Hematopoietic multipotent progenitor cell (in vitro differentiated cells): ENCODE results near the gene VWA5B2. TPM values are rescaled to one million over a fixed set of nuclear protein-coding genes. Genes with fewer than 3 reads are reported as not detected.
"Not testable (repeated sequence)": the region's sequence is repeated elsewhere in the genome, so short reads cannot be mapped to it uniquely, and the experiment has no call there.

ENCODE experiments used
- DNase-seq, 3 donors: peaks; one replicate each; pipeline ENCODE4 v3.0.0-alpha.2; 2011 to 2015; ENCODE audit warnings: low read depth in 2 of 3, low spot score in 2 of 3
- small RNA-seq: library from RNA; depleted of rRNA; stranded (forward); fragments of <200 nt; gene quantifications from one replicate; pipeline ENCODE3, GENCODE V24; 2012
- total RNA-seq: library from RNA; depleted of rRNA; stranded (reverse); fragments of >200 nt; gene quantifications from one replicate; pipeline ENCODE4 v1.2.3, GENCODE V29; 2012

VWA5B2 gene
- total RNA-seq, 1 donor, result under 0.01 TPM

DNA sequence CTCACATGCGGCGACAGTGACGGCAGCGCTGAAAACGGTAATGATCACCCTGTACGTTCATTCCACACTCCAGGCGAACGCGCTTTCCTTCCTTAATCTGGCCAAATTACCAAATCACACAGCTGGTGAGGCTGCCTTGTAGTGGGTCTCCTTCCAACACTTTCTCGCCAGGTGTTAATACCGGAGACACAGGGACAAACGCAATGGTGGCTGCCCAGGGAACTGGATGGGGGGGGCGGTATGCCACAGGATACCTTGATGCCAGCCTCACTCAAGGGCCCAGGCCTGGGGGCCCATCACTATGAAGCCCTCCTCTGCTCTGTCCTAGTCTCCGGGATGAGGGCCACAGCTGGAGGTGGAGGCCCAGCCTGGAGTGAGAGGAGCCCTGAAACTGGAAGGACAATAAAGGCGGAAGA lies 33.4 kb downstream of the VWA5B2 start:
- DNase-seq, result no peak

DNA sequence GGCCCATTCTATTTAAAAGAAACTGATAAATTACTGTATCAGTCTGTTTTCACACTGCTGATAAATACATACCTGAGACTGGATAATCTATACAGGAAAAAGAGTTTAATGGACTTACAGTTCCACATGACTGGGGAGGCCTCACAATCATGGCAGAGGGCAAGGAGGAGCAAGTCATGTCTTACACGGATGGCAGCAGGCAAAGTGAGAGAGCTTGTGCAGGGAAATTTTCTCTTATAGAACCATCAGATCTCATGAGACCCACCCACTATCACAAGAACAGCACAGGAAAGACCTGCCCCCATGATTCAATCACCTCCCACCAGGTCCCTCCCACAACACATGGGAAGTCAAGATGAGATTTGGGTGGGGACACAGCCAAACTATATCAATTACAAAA lies 37.9 kb downstream of the VWA5B2 start:
- DNase-seq, result not testable (repeated sequence)

DNA sequence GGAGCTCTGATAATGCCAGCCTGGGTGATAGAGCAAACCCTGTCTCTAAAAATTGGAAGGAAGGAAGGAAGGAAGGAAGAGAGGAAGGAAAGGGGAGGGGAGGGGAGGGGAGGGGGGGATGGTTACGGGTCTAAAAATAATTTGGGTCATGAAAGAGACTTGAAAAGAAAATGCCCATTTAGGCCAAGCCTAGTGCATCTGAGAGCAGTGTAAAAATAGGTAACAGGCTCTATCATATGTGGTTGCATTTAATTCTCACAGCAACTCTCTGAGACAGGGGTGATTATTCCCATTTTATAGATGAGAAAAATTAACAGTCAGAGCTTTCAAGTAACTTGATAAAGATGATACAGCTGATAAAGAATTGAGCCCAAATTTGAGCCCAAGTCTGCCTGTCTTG lies 42.9 kb downstream of the VWA5B2 start:
- no peak for DNase-seq

DNA sequence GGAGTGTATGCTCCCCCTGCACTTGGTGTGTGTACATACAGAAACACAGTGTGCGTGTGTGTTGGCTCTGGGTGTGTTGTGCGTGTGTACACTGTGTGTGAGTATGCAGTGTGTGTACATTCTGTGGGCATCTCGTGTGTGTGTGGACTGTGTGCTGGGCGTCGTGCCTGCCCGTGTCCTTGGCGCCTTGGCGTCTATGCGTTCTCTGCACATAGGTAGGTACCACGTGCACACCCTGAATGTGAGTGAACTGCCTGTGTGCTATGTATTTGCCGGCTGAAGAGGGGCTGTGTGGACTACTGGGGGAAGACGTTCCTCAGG lies 46.0 kb downstream of the VWA5B2 start:
- DNase-seq, result no peak

DNA sequence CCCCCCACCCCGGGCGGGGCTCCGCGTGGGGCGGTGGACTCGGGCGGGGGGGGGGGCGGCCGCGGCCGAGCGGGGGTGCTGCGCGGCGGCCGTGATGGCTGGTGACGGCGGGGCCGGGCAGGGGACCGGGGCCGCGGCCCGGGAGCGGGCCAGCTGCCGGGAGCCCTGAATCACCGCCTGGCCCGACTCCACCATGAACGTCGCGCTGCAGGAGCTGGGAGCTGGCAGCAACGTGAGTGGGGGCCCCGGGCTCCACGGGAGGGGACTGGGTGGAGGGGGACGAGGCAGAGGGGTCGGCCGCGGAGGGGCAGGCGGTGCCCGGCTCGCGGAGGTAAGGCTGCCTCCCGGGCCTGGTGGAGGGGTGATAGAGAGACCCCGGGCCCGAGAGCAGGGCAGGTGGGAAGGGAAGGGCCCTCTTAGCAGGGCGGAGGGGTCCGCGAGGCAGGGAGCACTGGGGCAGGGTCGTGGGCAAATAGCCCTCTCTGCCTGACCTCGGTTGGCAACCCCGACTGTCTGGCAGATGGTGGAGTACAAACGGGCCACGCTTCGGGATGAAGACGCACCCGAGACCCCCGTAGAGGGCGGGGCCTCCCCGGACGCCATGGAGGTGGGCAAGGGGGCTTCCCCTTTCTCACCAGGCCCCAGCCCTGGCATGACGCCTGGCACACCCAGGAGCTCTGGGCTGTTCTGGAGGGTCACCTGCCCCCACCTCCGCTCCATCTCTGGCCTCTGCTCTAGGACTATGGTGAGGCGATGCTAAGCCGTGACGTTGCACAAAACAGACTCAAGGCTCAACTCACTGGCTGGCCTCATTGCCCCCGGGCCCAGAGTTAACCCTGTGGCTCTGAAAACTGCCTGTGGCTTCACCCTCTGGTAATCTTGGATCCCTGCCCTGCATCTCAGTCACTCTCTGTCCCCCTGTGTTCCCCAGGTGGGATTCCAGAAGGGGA lies 46.9 kb downstream of the VWA5B2 start, which contains the start of gene ECE2:
Gene ECE2 (plus strand): TSS at position 62 of the 950 bp plus-strand sequence. CDS start 132 bp downstream, at position 194.
- no peak for DNase-seq

DNA sequence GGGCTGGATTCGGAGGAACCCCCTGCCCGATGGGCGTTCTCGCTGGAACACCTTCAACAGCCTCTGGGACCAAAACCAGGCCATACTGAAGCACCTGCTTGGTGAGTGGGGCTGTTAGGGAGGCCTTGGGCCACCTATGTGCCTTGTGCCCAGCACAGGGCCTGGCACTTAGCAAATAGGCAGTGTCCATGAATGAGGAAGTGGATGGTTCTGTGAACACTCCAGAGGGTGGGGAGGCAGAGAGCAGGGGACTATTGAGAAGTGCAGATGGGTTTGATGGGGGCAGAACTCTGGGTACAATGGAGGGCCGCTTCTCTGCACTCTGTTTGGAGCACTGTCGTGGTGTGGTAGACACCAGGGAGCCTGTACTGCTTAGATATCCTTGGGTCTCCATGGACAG lies 48.0 kb downstream of the VWA5B2 start:
- no peak for DNase-seq

DNA sequence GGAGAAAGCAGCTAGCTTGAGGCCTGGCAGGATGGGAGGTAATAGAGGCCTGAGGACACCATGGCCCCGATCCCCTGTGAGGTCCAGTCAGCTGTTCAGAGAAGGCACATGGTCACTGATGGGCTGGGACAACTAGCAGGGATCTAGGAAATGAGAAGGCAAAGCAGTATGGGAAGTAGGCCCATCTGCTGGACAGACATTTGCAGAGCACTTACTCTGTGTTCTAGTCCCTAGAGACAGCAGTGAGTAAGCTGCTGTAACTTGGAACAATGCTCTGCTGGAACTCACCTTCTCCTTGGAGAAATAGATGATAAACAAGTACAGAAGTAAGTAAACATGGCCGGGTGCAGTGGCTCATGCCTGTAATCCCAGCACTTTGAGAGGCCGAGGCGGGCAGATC lies 53.6 kb downstream of the VWA5B2 start:
- DNase-seq, result no peak

DNA sequence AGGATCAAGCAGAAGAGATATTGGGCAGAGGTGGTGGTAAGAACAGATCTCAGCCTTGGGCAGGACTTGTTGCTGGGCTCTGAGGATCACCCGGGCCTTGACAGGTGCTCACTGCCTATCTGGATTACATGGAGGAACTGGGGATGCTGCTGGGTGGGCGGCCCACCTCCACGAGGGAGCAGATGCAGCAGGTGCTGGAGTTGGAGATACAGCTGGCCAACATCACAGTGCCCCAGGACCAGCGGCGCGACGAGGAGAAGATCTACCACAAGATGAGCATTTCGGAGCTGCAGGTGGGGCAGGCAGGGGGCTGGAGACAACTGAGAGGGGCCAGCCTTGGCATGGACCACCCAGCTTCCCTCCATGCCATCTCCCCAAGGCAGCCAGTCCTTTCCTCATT lies 54.3 kb downstream of the VWA5B2 start:
- no peak for DNase-seq

DNA sequence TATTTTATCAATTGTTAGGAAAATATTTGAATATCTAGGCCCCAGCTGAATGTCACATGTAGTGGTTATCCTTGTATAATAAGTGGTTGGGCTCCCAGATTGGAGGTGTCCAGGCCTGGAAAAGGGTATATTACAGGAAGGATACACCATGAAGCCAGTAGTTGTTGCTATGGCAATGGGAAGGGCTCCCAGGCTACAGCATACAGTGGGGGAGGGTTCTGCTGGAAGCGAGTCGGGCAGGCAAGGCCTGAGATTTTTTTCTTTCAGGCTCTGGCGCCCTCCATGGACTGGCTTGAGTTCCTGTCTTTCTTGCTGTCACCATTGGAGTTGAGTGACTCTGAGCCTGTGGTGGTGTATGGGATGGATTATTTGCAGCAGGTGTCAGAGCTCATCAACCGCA lies 55.3 kb downstream of the VWA5B2 start:
- DNase-seq, result peak in 2 of 3 donors; percentile 29 to 45

DNA sequence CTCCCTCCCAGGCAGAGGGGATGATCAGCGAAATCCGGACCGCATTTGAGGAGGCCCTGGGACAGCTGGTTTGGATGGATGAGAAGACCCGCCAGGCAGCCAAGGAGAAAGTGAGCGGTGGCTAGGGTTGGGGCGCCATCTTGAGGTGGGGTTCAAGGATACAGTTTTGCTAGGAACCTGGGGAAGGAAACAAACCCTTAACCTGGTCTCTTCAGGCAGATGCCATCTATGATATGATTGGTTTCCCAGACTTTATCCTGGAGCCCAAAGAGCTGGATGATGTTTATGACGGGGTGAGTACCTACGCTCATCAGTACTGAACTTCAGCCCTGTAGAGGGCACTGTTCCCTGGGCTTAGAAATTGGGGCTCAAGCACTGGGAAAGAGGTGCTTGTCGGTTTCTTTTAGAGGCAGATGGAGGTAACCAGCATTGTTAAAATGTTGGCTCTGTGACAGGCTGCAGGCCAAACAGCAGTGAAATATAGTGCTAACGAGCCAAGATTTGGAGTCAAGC lies 60.1 kb downstream of the VWA5B2 start:
- DNase-seq, result peak; percentile 16 to 78 (median 58)

DNA sequence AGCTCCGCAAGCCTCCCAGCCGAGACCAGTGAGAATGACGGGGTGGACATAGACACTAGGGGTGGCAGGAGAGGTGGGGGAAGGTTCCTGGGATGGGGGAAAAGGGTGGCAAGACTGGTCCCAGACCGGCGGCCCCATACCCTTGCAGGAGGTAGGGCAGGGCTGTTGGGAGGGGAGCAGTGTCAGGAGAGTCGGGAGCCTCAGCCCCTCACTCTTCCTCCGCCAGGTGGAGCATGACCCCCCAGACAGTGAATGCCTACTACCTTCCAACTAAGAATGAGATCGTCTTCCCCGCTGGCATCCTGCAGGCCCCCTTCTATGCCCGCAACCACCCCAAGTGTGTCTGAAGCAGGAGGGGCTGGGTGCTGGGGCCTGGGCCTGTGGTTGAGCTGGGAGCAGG lies 60.9 kb downstream of the VWA5B2 start:
- DNase-seq, result no peak

DNA sequence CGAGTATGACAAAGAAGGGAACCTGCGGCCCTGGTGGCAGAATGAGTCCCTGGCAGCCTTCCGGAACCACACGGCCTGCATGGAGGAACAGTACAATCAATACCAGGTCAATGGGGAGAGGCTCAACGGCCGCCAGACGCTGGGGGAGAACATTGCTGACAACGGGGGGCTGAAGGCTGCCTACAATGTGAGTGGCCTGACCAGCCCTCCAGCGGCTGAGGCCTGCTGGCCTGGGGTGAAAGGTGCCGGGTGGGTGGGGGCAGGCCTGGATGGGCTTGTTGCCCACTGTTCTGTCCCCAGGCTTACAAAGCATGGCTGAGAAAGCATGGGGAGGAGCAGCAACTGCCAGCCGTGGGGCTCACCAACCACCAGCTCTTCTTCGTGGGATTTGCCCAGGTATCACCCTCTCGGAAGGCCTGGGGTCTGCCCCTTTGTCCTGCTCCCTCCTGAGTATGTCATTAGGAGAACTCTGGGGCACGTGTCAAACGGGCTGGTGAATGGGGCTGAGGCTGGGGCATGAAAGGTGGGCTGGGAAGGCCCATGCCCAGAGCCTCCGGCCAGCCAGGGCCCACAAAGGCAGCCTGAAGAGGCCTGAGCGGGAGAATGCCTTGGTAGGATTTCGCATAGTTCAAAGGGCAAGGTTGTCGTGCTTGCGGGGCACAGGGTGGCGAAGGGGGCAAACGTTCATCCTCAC lies 61.8 kb downstream of the VWA5B2 start:
- no peak for DNase-seq

Small RNA genes within 50 kb of the gene (small RNA-seq; reads per million reads assigned to genes)
- not detected for gene MIR1224

Other genes starting within 250 kb of the VWA5B2 start
- gene ABCC5, start 211.7 kb upstream of the VWA5B2 start, total RNA-seq, result 18.3 TPM
- not detected for gene HTR3D, start 197.8 kb upstream of the VWA5B2 start, total RNA-seq
- gene HTR3C, start 176.5 kb upstream of the VWA5B2 start, total RNA-seq, result not detected
- gene HTR3E, start 132.5 kb upstream of the VWA5B2 start, total RNA-seq, result not detected
- 60.3 TPM for gene EIF2B5, start 94.2 kb upstream of the VWA5B2 start, total RNA-seq
- gene DVL3, start 74.2 kb upstream of the VWA5B2 start, total RNA-seq, result 38.0 TPM
- 290 TPM for gene AP2M1, start 54.7 kb upstream of the VWA5B2 start, total RNA-seq
- 53.9 TPM for gene ABCF3, start 43.4 kb upstream of the VWA5B2 start, total RNA-seq
- gene ALG3, start 19.4 kb downstream of the VWA5B2 start, total RNA-seq, result 54.7 TPM
- 9.7 TPM for gene EEF1AKMT4, start 20.1 kb downstream of the VWA5B2 start, total RNA-seq
- not detected for gene CAMK2N2, start 32.0 kb downstream of the VWA5B2 start, total RNA-seq
- gene ECE2, start 46.4 kb downstream of the VWA5B2 start, total RNA-seq, result not detected
- 259 TPM for gene PSMD2, start 69.7 kb downstream of the VWA5B2 start, total RNA-seq
- gene EIF4G1, start 85.0 kb downstream of the VWA5B2 start, total RNA-seq, result 184 TPM
- 17.0 TPM for gene FAM131A, start 108.0 kb downstream of the VWA5B2 start, total RNA-seq
- 3.5 TPM for gene CLCN2, start 132.0 kb downstream of the VWA5B2 start, total RNA-seq
- 46.9 TPM for gene POLR2H, start 132.1 kb downstream of the VWA5B2 start, total RNA-seq
- not detected for gene THPO, start 148.6 kb downstream of the VWA5B2 start, total RNA-seq
- under 0.01 TPM for gene CHRD, start 150.5 kb downstream of the VWA5B2 start, total RNA-seq